VCaP (cell line): ENCODE data around the gene GALNT16.

ENCODE experiments used
- H3K27ac ChIP-seq: fragments of 450-650 bp; 2 replicates; pipeline ENCODE4 v1.5.1; 2017
- CTCF ChIP-seq: fragments of 450-650 bp; conservative IDR thresholded peaks from 2 replicates; pipeline ENCODE4 v1.5.1; 2017; ENCODE audit warnings: mild to moderate bottlenecking, moderate library complexity

The GALNT16 gene

DNA sequence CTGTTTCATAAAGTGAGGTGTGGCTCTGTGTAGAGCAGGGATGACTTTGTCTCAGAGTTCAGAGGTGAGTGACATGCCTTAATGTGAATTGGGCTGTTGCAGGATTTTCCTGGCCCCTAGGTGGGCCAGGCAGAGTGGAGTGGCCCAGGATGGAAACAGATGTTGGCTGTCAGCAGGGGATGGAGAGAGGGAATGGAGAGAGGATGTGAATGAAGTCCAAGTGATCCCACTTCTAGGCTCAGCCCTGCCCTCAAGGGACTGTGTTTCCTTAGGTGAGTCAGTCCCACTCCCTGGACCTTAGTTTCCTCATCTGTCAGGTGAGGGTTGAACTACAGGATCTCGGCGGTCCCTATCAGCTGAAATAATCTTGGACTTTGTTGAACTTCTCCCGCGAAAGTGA is 7.5 kb downstream of the GALNT16 start:
- no peak overlapping the region for H3K27ac ChIP-seq
- no peak for TF ChIP-seq CTCF

DNA sequence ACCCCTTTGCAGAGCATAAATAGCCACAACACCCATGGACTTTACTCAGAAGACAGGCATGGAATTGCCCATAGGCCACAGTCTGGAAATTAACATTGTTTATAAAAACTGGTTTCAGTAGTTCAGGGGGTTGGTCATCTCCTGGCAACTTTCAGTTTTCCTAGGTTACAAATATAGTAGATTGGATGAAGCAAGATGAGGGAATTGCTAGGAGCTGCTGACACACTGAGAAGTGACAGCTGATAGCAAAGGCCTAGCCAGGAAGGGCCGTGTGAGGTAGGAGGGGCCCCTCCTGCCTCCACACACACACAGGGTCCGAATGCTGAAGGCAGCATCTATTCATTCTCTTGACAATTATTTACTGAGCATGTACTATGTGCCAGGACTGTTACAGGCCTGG is 8.3 kb downstream of the GALNT16 start:
- peak overlapping the region; percentile 34; the same call in 1 of the 2 replicates for H3K27ac ChIP-seq
- no peak for TF ChIP-seq CTCF

- TF ChIP-seq CTCF = no peak
- H3K27ac ChIP-seq = peak overlapping the region; percentile 34; the same call in 1 of the 2 replicates
Measured at GRCh38 chr14:69268763-69269162, 8.8 kb downstream of the GALNT16 start.

DNA sequence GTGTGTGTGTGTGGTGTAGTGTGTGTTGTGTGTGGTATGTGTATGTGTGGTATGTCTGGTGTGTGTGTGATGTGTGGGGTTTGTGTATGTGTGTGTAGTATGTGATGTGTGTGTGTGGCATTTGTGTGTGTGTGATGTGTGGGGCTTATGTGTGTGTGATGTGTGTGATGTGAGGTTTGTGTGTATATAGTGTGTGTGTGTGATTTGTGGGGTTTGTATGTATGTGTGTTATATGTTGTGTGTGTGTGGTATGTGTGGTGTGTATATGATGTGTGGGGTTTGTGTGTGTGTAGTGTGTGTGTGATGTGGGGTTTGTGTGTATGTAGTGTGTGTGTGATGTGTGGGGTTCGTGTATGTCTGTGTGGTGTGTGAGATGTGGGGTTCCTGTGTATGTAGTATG is 9.4 kb downstream of the GALNT16 start:
- TF ChIP-seq CTCF = no peak
- peak overlapping the region; percentile 34; the same call in 1 of the 2 replicates for H3K27ac ChIP-seq

- no peak overlapping the region for H3K27ac ChIP-seq
- no peak for TF ChIP-seq CTCF
Measured at GRCh38 chr14:69270097-69270496, 10.1 kb downstream of the GALNT16 start.

GRCh38 chr14:69270795-69271708 is 11.1 kb downstream of the GALNT16 start:
- H3K27ac ChIP-seq = no peak overlapping the region
- no peak for TF ChIP-seq CTCF

GRCh38 chr14:69274321-69274720 is 14.4 kb downstream of the GALNT16 start:
- H3K27ac ChIP-seq = no peak overlapping the region

More at GRCh38 chr14:69274321-69274720, 14.4 kb downstream of the GALNT16 start:
- TF ChIP-seq CTCF = no peak
